SJSA1 (cell line): Measurements from ENCODE around the gene LSP1. TPM values are rescaled to one million over a fixed set of nuclear protein-coding genes. Genes with fewer than 3 reads are reported as not detected.

Experiments
- DNase-seq, 2 experiments: peaks; one replicate each; pipeline ENCODE4 v3.0.0-alpha.2; 2015 to 2020; ENCODE audit warnings: low spot score in 2 of 2, low read depth in 1 of 2
- H3K27ac ChIP-seq: fragments of 250-450 bp; sonication (Bioruptor Pico); 2 replicates; pipeline ENCODE4 v1.5.1; 2020; ENCODE audit warnings: mild to moderate bottlenecking, moderate library complexity
- H3K27me3 ChIP-seq: fragments of 250-450 bp; sonication (Bioruptor Pico); replicated peaks from 2 replicates; pipeline ENCODE4 v1.5.1; 2020; ENCODE audit warnings: mild to moderate bottlenecking, moderate library complexity
- H3K36me3 ChIP-seq: fragments of 250-450 bp; sonication (Bioruptor Pico); 2 replicates; pipeline ENCODE4 v1.5.1; 2020; ENCODE audit warnings: mild to moderate bottlenecking
- H3K4me1 ChIP-seq: fragments of 250-450 bp; sonication (Bioruptor Pico); replicated peaks from 2 replicates; pipeline ENCODE4 v1.6.1; 2021; ENCODE audit warnings: mild to moderate bottlenecking
- H3K4me3 ChIP-seq: fragments of 250-450 bp; sonication (Bioruptor Pico); 2 replicates; pipeline ENCODE4 v1.5.1; 2020; ENCODE audit warnings: mild to moderate bottlenecking
- H3K9me3 ChIP-seq: fragments of 250-450 bp; sonication (Bioruptor Pico); replicated peaks from 2 replicates; pipeline ENCODE4 v1.5.1; 2020; ENCODE audit warnings: mild to moderate bottlenecking
- total RNA-seq: library from RNA; depleted of rRNA; stranded (reverse); fragments of >200 nt; shearing (Covaris generic); gene quantifications from 2 replicates; pipeline ENCODE4 v1.2.3, GENCODE V29; 2014

Gene LSP1
- total RNA-seq, 1 experiment from 2014 or later = 0.50 TPM

GRCh38 chr11:1819074-1819473, 33.8 kb upstream of the LSP1 start:
- H3K27me3 ChIP-seq = no peaks in the 10 kb centered on the region; the same call in 1 of the 2 replicates
- H3K4me1 ChIP-seq = peaks cover 17% of the 10 kb centered on the region
- no peak overlapping the region for H3K27ac ChIP-seq
- no peak for DNase-seq
- H3K4me3 ChIP-seq = no peak overlapping the region
- H3K9me3 ChIP-seq = peaks cover 3% of the 10 kb centered on the region; the same call in 1 of the 2 replicates
- no peaks in the 10 kb centered on the region for H3K36me3 ChIP-seq

DNA sequence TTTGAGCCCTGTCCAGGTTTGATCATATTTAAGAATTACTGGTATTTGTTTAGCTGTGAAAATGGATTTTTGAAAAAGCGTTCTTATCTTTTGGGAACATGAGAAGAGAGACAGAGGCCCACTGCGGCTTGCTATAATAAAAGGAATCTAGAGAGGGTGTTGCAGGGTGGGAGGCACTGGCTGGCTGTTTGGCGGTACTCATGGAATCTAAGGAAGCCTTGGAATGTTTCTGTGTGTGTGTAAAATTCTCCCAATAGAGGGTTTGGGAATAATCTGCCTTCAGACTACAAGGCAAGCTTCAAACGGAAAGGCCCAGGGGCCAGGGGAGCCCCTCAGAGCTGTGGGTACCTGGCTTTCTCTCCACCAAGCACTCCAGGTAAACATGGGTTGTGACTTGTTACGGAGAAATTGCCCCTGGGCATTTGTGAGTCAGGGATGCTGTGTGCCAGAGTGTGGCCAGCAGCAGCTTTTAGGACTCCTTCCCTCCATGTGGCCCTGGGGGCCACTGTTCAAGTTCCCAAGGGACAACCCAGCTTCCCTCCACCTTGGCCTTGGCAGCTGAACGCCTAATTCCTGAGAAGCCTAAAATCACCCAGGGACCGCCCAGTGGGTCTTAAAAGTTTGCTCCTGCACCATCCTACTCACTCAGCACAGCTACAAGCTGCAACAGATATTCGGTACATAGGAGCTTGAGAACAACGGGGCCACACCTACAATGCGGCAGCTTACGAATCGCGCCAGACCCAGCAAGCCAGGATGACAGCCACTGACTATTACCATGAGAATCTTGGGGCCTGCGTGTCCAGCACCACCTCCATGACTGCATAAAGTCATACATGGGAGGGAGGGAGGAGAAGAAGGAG, 32.2 kb upstream of the LSP1 start:
- H3K27ac ChIP-seq = no peak overlapping the region
- DNase-seq = peak in 1 of 2 experiments; percentile 43

GRCh38 chr11:1821562-1821961, 31.3 kb upstream of the LSP1 start:
- no peak overlapping the region for H3K27ac ChIP-seq
- no peak overlapping the region for H3K4me3 ChIP-seq
- no peak for DNase-seq
- no peaks in the 10 kb centered on the region; the same call in 1 of the 2 replicates for H3K27me3 ChIP-seq
- no peaks in the 10 kb centered on the region for H3K36me3 ChIP-seq
- peaks cover 26% of the 10 kb centered on the region for H3K4me1 ChIP-seq
- H3K9me3 ChIP-seq = peaks cover 3% of the 10 kb centered on the region; the same call in 1 of the 2 replicates

More for the DNA sequence above, 32.2 kb upstream of the LSP1 start:
- Histone ChIP-seq H3K4me3 (no peak overlapping the region), H3K9me3 (peaks cover 3% of the 10 kb centered on the region; the same call in 1 of the 2 replicates), H3K27me3 (no peaks in the 10 kb centered on the region; the same call in 1 of the 2 replicates), H3K36me3 (no peaks in the 10 kb centered on the region), H3K4me1 (peaks cover 18% of the 10 kb centered on the region)

DNA sequence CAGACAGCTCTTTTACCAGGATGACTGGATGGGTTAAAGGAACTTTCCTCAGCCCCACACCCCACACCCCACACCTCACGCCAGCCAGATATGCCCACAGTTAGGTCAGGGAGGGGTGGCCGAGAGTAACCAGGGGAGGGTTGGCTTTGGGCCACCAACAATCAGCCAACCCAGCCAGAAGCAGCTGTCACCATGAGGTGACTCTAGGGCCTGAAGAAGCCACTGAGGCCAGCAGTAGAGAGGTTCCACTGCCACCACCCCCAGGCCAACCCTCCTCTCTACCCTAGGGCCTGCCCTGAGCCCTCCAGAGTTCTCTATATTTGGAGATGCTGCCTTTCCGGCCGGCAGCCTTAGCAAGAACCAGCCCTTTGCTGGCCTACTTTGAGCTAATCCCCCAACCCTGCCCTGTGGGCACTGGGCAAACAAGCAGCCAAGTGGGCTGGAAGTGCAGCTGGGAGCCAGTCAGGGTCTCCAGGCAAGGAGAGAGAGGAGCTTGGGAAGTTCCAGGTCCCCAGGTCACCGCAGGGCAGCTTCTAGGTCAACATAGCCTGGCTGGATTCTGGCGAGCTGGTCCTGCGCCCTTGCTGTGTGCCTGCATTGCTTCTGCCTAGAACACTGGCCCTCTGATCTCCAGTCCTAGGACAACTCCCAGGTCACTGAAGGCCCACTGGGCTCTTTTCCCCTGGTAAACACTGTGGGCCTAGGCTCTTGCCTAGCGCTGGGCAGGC, 30.1 kb upstream of the LSP1 start:
- H3K27ac ChIP-seq = no peak overlapping the region
- DNase-seq = no peak

GRCh38 chr11:1823376-1824220, 29.3 kb upstream of the LSP1 start:
- Histone ChIP-seq H3K4me1 (peaks cover 47% of the 10 kb centered on the region), H3K4me3 (no peak overlapping the region), H3K27me3 (no peaks in the 10 kb centered on the region), H3K27ac (no peak overlapping the region), H3K36me3 (no peaks in the 10 kb centered on the region), H3K9me3 (peaks cover 3% of the 10 kb centered on the region; the same call in 1 of the 2 replicates)
- DNase-seq = no peak

More for the DNA sequence above, 30.1 kb upstream of the LSP1 start:
- H3K4me3 ChIP-seq = no peak overlapping the region
- H3K4me1 ChIP-seq = peaks cover 39% of the 10 kb centered on the region
- H3K27me3 ChIP-seq = no peaks in the 10 kb centered on the region; the same call in 1 of the 2 replicates
- no peaks in the 10 kb centered on the region for H3K36me3 ChIP-seq
- H3K9me3 ChIP-seq = peaks cover 3% of the 10 kb centered on the region; the same call in 1 of the 2 replicates

DNA sequence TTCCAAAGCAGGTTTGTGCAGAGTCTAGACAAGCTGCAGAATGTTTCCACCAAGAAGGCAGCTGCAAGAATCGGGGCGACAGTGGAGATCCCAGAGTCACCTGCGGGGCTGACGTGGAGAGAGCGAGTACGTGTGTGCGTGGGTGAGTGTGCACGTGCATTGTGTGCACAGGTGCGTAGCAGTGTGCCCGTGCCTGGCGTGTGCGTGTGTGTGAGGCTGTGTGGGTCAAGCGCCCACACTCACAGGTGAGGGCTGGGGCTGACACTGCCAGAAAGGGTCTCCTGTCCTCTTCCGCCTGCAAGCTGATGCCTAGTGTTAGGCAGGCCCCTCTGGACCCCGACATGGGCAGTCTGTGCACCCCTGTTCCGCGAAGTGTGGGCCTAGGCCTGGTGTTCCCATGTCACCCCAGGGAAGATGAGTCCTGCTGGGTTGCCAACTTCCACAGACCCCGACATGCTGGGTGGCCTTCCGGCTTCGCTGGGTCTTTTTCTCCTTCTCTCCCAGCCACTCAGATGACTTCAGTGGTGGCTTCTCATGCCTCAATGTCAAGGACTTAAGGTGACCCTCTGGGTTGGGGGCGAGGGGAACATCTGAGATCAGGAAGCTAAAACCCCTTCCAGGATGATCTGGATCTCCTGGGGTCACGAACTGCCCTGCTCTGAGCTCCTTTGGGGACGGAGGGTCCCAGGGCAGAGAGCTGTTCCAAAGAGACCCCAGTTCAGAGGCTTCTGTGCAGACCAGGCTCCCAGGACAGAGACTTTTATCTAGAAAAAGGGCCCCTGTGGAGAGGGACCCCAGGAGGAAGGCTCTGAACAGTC, 28.5 kb upstream of the LSP1 start:
- Histone ChIP-seq H3K36me3 (no peaks in the 10 kb centered on the region), H3K4me1 (peaks cover 55% of the 10 kb centered on the region), H3K27ac (no peak overlapping the region), H3K9me3 (no peaks in the 10 kb centered on the region), H3K27me3 (no peaks in the 10 kb centered on the region), H3K4me3 (no peak overlapping the region)
- no peak for DNase-seq

GRCh38 chr11:1825039-1825740, 27.7 kb upstream of the LSP1 start:
- H3K27ac ChIP-seq = no peak overlapping the region

DNA sequence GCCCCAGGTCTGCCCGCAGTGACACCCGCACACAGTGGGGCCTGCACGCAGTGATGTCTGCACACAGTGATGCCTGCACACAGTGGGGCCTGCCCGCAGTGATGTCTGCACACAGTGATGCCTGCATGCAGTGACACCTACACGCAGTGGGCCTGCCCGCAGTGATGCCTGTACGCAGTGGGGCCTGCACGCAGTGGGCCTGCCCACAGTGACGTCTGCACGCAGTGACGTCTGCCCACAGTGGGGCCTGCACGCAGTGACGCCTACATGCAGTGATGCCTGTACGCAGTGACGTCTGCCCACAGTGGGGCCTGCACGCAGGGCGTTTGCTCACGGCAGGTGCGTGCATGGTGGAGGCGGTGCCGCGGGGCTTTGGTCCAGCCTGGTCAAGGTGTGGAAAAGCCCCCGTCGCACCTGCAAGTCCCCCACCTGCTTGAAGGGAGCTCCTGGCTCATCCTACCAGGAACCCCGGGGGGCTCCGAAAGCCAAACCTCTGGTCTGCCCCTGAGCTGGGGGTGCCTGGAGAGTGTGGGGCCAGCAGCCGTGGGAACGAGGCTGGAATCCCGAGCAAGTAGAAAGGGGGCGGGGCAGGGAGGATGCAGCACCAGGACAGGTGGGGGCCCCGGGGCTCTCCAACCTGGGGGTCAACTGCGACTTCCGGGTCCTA, 27.0 kb upstream of the LSP1 start:
- Histone ChIP-seq H3K27me3 (no peaks in the 10 kb centered on the region), H3K27ac (peak overlapping the region; percentile 89)
- no peak for DNase-seq

More at GRCh38 chr11:1825039-1825740, 27.7 kb upstream of the LSP1 start:
- Histone ChIP-seq H3K4me1 (peaks cover 59% of the 10 kb centered on the region), H3K27me3 (no peaks in the 10 kb centered on the region), H3K9me3 (no peaks in the 10 kb centered on the region), H3K4me3 (no peak overlapping the region), H3K36me3 (no peaks in the 10 kb centered on the region)
- DNase-seq = peak in 1 of 2 experiments; percentile 42

GRCh38 chr11:1826552-1827094, 26.3 kb upstream of the LSP1 start:
- peaks cover 58% of the 10 kb centered on the region for H3K4me1 ChIP-seq
- H3K9me3 ChIP-seq = no peaks in the 10 kb centered on the region
- no peak overlapping the region for H3K4me3 ChIP-seq
- peak overlapping the region; percentile 89 for H3K27ac ChIP-seq
- no peaks in the 10 kb centered on the region for H3K27me3 ChIP-seq
- no peaks in the 10 kb centered on the region for H3K36me3 ChIP-seq
- DNase-seq = peak; percentile 87 to 93

More for the DNA sequence above, 27.0 kb upstream of the LSP1 start:
- no peaks in the 10 kb centered on the region for H3K9me3 ChIP-seq
- no peak overlapping the region for H3K4me3 ChIP-seq
- H3K4me1 ChIP-seq = peaks cover 59% of the 10 kb centered on the region
- no peaks in the 10 kb centered on the region for H3K36me3 ChIP-seq

DNA sequence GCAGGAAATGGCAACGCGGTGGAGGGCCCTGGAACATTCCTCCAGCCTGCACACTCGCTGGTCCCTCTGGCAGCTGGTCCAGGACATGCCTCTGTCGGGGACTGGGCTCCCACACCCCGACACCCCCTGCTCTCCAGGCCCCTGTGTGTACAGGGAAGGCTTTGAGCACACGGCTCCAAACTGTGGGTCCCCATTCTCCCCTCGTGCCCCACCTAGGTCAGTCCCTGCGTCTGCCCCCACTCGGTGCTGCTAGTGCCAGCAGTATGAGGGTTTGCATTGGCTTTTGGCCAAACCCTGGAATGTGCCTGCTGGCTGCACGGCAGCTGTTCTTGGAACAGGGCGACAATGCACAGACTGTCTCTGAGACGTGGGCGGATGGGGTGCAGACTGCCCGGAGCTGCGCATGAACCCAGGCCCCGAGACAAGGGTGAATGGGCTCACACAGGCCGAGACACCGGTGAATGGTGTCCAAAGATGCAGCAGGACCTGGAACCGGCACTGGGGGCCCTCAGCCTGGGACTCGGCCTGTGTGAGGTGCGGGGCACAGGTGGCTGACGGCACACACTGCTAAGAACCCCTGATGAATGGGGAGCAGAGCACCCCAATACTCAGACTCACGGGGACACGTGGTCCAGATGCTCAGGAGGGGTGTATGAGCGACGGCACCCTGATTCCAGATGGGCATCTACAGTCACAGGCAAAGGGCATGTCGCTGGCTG, 25.6 kb upstream of the LSP1 start:
- Histone ChIP-seq H3K27me3 (no peaks in the 10 kb centered on the region), H3K4me3 (no peak overlapping the region), H3K27ac (peak overlapping the region; percentile 89), H3K36me3 (no peaks in the 10 kb centered on the region), H3K9me3 (no peaks in the 10 kb centered on the region), H3K4me1 (peaks cover 65% of the 10 kb centered on the region)
- DNase-seq = peak; percentile 94 to 97

DNA sequence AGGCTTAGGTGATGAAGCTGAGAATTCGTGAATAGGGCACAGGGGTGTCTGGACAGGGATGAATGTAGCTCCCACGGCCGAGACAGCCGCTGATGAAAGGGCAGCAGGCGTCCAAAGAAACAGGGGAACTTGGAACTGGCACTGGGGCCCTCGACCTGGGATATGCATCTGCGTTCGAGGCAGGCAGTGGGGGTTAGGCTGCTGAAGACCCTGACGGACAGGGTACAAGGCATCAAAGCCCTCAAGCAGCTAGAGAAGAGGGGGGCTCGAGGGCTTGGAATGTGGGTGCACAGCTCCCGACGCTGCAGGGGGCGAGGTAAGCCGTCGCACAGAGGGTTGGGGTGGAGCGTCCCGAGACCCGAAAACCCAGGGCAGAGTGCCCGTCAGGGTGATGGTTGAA, 25.0 kb upstream of the LSP1 start:
- Histone ChIP-seq H3K4me3 (no peak overlapping the region), H3K36me3 (no peaks in the 10 kb centered on the region), H3K9me3 (no peaks in the 10 kb centered on the region), H3K27me3 (no peaks in the 10 kb centered on the region), H3K4me1 (peaks cover 70% of the 10 kb centered on the region), H3K27ac (no peak overlapping the region)
- no peak for DNase-seq
